Liver (tissue), 3 donors: ENCODE data around the gene APOOL.
"Not testable (repeated sequence)": the region's sequence is repeated elsewhere in the genome, so short reads cannot be mapped to it uniquely, and the experiment has no call there.

Experiments used
- EGR1 ChIP-seq, 2 donors: IDR thresholded peaks; 2 replicates each; pipeline ENCODE4 v1.6.1; 2016 to 2018; ENCODE audit warnings: antibody characterized with exemption in 2 of 2, low read depth in 2 of 2
- RAD21 ChIP-seq, 2 donors: IDR thresholded peaks; 2 replicates each; pipeline ENCODE4 v1.6.1; 2016; ENCODE audit warnings: antibody characterized with exemption in 2 of 2, mild to moderate bottlenecking in 2 of 2
- ZBTB33 ChIP-seq: IDR thresholded peaks from 2 replicates; pipeline ENCODE4 v1.6.1; 2016; ENCODE audit warnings: antibody characterized with exemption
- TF ChIP-seq, protein P1 (sequence below): fragments of 150-350 bp; IDR thresholded peaks from 2 replicates; pipeline ENCODE4 v1.5.1; 2017; ENCODE audit warnings: improper control_type of control experiment, low read depth, low read length; ENCODE audit not compliant: missing input control
- donor health status: healthy.
- donor health status: healthy.

GRCh38 chrX:85077247-85077646 lies 73.6 kb downstream of the APOOL start:
- TF ChIP-seq, protein P1, sequence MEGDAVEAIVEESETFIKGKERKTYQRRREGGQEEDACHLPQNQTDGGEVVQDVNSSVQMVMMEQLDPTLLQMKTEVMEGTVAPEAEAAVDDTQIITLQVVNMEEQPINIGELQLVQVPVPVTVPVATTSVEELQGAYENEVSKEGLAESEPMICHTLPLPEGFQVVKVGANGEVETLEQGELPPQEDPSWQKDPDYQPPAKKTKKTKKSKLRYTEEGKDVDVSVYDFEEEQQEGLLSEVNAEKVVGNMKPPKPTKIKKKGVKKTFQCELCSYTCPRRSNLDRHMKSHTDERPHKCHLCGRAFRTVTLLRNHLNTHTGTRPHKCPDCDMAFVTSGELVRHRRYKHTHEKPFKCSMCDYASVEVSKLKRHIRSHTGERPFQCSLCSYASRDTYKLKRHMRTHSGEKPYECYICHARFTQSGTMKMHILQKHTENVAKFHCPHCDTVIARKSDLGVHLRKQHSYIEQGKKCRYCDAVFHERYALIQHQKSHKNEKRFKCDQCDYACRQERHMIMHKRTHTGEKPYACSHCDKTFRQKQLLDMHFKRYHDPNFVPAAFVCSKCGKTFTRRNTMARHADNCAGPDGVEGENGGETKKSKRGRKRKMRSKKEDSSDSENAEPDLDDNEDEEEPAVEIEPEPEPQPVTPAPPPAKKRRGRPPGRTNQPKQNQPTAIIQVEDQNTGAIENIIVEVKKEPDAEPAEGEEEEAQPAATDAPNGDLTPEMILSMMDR = not testable (repeated sequence)
- not testable (repeated sequence) for TF ChIP-seq EGR1 (IDR thresholded peaks at IDR 0.05; ENCODE audit: low read depth in 2 of 2); RAD21 (IDR thresholded peaks at IDR 0.05); ZBTB33
